HG03045 (cell line): ENCODE results near the gene RRP15.

ENCODE experiments used
- ATAC-seq: cut with Tn5 transposase; IDR thresholded peaks from one replicate; pipeline ENCODE4 v1.9.1; 2021; ENCODE audit warnings: mild to moderate bottlenecking, moderate library complexity; ENCODE audit not compliant: unreplicated experiment

The RRP15 gene

GRCh38 chr1:218383681-218384080, 98.6 kb downstream of the RRP15 start:
- ATAC-seq: no peak

GRCh38 chr1:218384581-218384993, 99.5 kb downstream of the RRP15 start:
- ATAC-seq: no peak
